ENCODE data around the gene MYRIP.

MYRIP gene

GRCh38 chr3:39905788-39906187 is 96.4 kb downstream of the MYRIP start:
- no peak for DNase-seq (ENCODE audit: low spot score)

GRCh38 chr3:39907981-39908380 is 98.6 kb downstream of the MYRIP start:
- DNase-seq (ENCODE audit: low spot score), result no peak

- DNase-seq (ENCODE audit: low spot score), result no peak
Observed at GRCh38 chr3:39910135-39910534, 100.7 kb downstream of the MYRIP start.

GRCh38 chr3:39910826-39911464 is 101.5 kb downstream of the MYRIP start:
- no peak for DNase-seq (ENCODE audit: low spot score)

GRCh38 chr3:39911465-39912309 is 102.3 kb downstream of the MYRIP start:
- DNase-seq (ENCODE audit: low spot score), result no peak

GRCh38 chr3:39915027-39915426 is 105.6 kb downstream of the MYRIP start:
- DNase-seq (ENCODE audit: low spot score), result no peak

GRCh38 chr3:39917065-39917773 is 107.8 kb downstream of the MYRIP start:
- no peak for DNase-seq (ENCODE audit: low spot score)

- DNase-seq (ENCODE audit: low spot score), result no peak
Observed at GRCh38 chr3:39919281-39919680, 109.9 kb downstream of the MYRIP start.

GRCh38 chr3:39920271-39920670 is 110.9 kb downstream of the MYRIP start:
- no peak for DNase-seq (ENCODE audit: low spot score)

GRCh38 chr3:39927479-39927878 is 118.1 kb downstream of the MYRIP start:
- no peak for DNase-seq (ENCODE audit: low spot score)

- DNase-seq (ENCODE audit: low spot score), result no peak
Observed at GRCh38 chr3:39933986-39934693, 124.7 kb downstream of the MYRIP start.

- DNase-seq (ENCODE audit: low spot score), result no peak
Observed at GRCh38 chr3:39934696-39935095, 125.3 kb downstream of the MYRIP start.

- DNase-seq (ENCODE audit: low spot score), result no peak
Observed at GRCh38 chr3:39935261-39935660, 125.9 kb downstream of the MYRIP start.

GRCh38 chr3:39936848-39937247 is 127.4 kb downstream of the MYRIP start:
- DNase-seq (ENCODE audit: low spot score), result no peak

GRCh38 chr3:39937315-39937714 is 127.9 kb downstream of the MYRIP start:
- no peak for DNase-seq (ENCODE audit: low spot score)

GRCh38 chr3:39937874-39938273 is 128.5 kb downstream of the MYRIP start:
- no peak for DNase-seq (ENCODE audit: low spot score)

GRCh38 chr3:39941931-39942330 is 132.5 kb downstream of the MYRIP start:
- DNase-seq (ENCODE audit: low spot score), result no peak

- DNase-seq (ENCODE audit: low spot score), result no peak
Observed at GRCh38 chr3:39960515-39961191, 151.2 kb downstream of the MYRIP start.

GRCh38 chr3:39961230-39961629 is 151.8 kb downstream of the MYRIP start:
- DNase-seq (ENCODE audit: low spot score), result no peak

GRCh38 chr3:39962581-39962980 is 153.2 kb downstream of the MYRIP start:
- DNase-seq (ENCODE audit: low spot score), result no peak

- DNase-seq (ENCODE audit: low spot score), result no peak
Observed at GRCh38 chr3:39965461-39965860, 156.1 kb downstream of the MYRIP start.

- DNase-seq (ENCODE audit: low spot score), result no peak
Observed at GRCh38 chr3:39965997-39966396, 156.6 kb downstream of the MYRIP start.
